Hypothalamus (tissue), 51 donors: Measurements from ENCODE around the gene FKBP14.

Source experiments
- DNase-seq, 51 donors: peaks; one replicate each; lab custom pipeline; 2025; lab: John Stamatoyannopoulos, UW

The FKBP14 gene

GRCh38 chr7:30026229-30027064, at the start of gene FKBP14:
Gene FKBP14 (minus strand): TSS chr7:30026702. CDS start chr7:30026508, 194 bp downstream.
- DNase-seq: peak; percentile 55 to 99 (median 93)

- DNase-seq: peak in 1 of 51 donors; percentile 60
These were observed 48.0 kb upstream of the FKBP14 start for GRCh38 chr7:30074422-30075030.

- DNase-seq: no peak
These were observed 46.2 kb upstream of the FKBP14 start for GRCh38 chr7:30072735-30073134.

- no peak for DNase-seq
These were observed 43.5 kb upstream of the FKBP14 start for GRCh38 chr7:30070052-30070451.

GRCh38 chr7:30069096-30069867, 42.8 kb upstream of the FKBP14 start:
- no peak for DNase-seq

GRCh38 chr7:30068117-30068516, 41.6 kb upstream of the FKBP14 start:
- DNase-seq: no peak

- no peak for DNase-seq
These were observed 40.2 kb upstream of the FKBP14 start for GRCh38 chr7:30066687-30067086.

- DNase-seq: no peak
These were observed 39.2 kb upstream of the FKBP14 start for GRCh38 chr7:30065746-30066145.

GRCh38 chr7:30062587-30062986, 36.1 kb upstream of the FKBP14 start:
- DNase-seq: peak in 1 of 51 donors; percentile 9

GRCh38 chr7:30061786-30062185, 35.3 kb upstream of the FKBP14 start:
- DNase-seq: peak in 13 of 51 donors; percentile 1 to 28 (median 7)

GRCh38 chr7:30057741-30058140, 31.2 kb upstream of the FKBP14 start:
- DNase-seq: no peak

- no peak for DNase-seq
These were observed 26.6 kb upstream of the FKBP14 start for GRCh38 chr7:30053068-30053467.

GRCh38 chr7:30049173-30049572, 22.7 kb upstream of the FKBP14 start:
- DNase-seq: no peak

- no peak for DNase-seq
These were observed 22.1 kb upstream of the FKBP14 start for GRCh38 chr7:30048582-30048981.

- DNase-seq: no peak
These were observed 20.6 kb upstream of the FKBP14 start for GRCh38 chr7:30047124-30047523.

GRCh38 chr7:30046127-30046770, 19.7 kb upstream of the FKBP14 start:
- DNase-seq: no peak

- DNase-seq: no peak
These were observed 15.2 kb upstream of the FKBP14 start for GRCh38 chr7:30041526-30042269.

- no peak for DNase-seq
These were observed 14.4 kb upstream of the FKBP14 start for GRCh38 chr7:30040938-30041337.

- no peak for DNase-seq
These were observed 11.9 kb upstream of the FKBP14 start for GRCh38 chr7:30038196-30038980.
